COLO668 (cell line): ENCODE data around the gene FYN.
A peak's percentile ranks its signal among the peaks of the same experiment; 100 is the strongest.

ENCODE experiments used
- DNase-seq: peaks from one replicate; lab custom pipeline; 2025; ENCODE audit not compliant: unreplicated experiment; lab: John Stamatoyannopoulos, UW

FYN gene

DNA sequence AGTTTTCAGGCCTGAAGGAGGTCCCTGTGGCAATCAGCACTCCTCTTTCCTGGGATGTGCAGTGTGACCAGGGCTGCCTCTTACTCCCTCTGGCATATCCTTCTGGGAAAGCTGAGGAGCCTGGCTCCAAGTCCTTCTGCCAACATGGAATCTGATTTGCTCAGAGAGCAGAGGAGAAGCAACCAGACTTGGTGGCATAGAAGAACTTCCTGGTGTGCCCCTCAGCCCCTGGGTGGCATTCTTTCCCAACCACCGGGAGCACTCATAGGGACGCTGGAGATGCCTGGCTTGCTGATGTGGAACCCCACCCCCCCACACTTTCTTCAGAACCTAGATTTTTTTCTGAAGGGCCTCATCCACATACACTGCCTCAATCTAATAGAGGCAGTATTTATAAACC is 160.0 kb downstream of the FYN start:
- no peak for DNase-seq

DNA sequence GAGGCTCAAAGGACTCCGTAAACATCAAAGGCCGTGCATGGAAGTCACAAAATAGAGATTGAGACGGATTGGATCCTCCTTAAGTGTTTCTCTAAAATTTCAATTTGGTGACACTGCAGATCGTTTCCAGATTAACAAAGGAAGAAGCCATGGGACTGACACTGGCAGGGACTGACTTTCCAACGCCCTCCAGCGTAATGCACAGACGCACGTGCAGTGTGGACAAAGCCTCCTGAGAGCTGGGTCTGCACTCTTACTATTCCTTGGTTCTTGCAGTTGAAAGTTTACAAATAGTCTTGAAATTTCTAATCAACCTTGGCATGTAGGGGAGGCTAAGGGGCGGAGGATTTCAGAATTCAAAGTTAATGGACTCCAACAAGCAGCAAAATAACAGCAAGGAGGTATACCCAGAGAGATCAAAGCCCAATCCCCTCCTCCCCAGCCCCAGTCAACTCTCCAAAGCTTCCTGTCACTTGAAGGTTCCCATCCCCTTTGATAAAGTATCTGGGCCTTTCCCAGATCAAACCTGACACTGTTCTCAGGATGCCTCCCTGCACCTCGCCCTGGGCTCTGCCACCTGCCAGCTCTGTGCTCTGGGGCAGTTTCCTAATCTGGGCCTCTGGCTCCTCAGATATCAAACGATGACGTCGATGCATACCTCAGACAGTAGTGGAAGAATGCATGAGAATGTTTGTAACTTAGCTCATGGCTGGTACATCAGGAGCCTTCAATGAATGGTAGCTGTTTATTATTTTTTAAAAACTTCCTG is 161.1 kb downstream of the FYN start:
- DNase-seq = no peak

DNA sequence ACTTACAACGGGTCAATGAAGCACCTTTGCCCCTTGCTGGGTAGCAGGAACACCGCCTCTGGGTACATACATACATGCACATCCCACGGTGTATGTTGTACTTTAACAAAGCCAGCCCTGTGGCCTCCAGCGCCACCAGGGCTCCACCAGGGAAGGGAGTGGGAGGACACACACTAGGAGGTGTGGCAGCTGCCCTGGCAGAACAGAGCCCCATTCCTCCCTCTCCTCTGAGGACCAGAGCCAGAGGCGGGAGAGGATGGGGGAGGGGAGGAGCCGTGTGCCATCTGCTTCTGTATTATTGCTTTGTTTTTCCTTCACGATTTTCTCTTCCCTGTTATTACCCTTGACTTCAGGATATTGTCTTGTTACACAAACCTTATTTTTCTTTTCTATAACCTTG is 161.8 kb downstream of the FYN start:
- peak; percentile 38 for DNase-seq

DNA sequence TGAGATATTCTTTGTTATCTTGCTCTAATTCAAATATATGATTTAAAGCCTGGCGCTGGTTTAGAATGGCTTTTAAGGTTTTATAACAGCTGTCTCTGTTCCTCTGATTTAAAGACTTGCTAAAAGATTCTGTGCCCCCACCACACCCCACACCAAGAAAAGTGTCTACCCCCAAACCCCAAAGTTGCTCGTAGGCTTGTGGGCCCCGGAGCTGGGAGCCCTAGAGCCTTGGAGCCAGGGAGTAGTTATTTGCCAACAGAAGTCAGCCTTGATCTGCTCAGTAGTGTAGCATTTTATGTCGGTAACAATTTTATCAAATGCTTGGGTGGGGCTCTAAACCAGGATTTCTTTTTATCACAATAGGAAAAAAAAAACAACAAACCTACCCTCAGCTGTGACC is 162.3 kb downstream of the FYN start:
- no peak for DNase-seq

DNA sequence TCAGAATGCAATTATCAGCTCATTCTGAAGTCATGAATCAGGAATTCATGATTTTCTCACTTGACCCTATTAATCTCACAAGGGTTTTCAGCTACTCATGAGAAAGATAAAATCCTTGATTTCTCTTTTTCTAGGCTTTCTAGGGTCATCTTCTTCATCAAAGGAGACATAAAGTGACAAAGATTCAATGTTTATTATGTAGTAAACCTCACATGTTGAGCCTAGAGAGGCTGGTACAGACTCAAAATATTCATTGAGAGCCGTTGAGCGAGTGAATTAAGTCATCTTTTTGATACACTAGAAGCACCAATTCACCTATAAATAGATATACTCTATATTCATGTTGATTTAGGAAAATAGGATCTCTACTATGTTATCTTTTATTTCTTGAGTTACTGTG is 162.8 kb downstream of the FYN start:
- no peak for DNase-seq

DNA sequence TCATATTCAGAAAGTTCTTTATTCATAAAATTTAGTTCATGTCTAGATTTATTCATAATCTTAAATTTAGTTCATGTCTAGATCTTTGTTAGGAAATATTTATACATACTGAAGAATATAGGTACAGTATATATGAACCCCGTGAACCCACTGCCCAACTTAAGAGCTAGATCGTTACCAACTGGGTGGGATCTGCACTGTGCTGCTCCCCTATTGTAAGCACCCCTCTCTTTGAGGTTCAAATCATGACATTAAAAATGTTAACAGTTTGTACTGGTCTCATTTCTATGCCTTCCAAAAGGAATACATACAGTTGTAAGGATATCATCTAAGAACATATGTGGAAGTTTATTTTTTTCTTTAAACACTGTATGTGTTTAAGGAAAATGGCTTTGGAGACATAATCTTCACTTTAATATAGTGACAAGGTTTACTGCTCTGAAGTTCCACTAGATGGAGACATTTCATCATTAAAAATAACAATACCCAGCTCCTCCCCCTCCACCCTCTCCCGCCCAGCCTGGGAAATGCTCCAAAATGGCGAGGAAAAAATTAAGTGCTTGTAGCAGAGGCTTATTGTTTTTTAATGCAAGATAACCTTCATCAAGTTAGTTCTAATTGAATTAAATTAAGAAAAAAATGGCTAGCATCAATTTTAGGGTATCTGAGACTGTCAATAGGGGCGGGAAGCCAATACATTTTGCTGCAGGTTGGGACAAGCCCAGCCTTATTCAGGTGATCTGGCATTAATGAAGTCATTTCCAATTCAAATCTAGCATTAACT is 163.4 kb downstream of the FYN start:
- DNase-seq = peak; percentile 21

DNA sequence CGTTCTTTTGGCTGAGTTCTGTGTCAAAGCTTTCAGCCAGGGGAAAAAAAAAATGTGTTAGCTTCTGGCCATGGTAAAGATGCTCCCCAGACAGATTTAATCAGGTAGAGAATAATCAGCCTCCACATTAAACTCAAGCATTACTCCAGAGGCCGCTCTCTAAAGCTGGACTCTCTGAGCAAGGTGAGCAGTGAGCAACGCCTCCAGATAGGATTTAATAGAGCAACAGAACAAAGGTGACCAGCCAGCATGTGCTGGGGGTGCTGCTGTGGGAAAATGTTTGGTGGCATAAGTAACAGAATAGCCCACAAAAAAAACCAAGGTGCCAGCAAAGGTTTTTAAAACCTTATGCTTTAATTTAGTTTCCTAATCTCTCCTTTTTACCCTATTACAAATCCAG is 164.1 kb downstream of the FYN start:
- no peak for DNase-seq

DNA sequence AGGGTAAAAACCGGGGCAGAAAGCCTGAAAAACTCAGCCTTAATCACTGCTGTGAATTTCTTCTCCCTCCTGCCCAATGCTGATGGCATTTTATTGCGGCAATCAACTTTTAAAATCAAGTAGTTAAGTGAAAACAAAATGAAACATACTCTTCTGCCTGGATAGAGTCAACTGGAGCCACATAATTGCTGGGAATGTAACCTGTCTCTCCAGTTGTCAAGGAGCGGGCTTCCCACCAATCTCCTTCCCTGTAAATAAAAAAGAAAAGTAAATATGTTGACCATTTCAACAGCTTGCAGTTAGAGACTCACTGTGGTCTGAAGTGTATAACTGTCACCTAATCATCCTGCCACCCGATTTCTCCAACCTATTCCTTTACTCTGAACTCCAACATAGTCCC is 165.5 kb downstream of the FYN start:
- DNase-seq = no peak

DNA sequence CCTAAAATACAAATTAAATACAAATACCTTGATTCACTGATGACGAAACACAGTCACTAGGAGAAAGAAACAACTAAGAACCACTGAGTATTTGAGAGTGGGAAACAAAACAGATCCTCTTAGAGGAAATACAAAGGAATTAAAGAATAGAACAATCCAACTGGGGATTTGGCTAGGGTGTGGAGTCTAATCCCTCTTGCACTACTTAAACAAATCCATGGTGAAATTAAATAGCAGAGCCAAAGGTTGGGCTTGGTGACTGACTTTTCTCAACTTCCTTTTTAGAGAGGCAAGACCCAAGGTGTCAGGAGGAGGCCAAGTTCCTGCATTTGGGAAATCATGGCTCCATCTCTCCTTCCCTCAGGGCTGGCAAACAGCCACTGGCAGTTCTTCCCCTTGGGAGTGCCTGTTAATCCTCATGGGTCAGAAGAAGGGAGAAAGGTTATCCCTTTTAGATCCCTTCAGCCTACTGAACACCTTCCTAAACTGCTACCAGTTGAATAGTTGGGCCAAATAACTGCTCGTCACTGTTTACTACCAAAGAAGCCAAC is 166.3 kb downstream of the FYN start:
- no peak for DNase-seq

DNA sequence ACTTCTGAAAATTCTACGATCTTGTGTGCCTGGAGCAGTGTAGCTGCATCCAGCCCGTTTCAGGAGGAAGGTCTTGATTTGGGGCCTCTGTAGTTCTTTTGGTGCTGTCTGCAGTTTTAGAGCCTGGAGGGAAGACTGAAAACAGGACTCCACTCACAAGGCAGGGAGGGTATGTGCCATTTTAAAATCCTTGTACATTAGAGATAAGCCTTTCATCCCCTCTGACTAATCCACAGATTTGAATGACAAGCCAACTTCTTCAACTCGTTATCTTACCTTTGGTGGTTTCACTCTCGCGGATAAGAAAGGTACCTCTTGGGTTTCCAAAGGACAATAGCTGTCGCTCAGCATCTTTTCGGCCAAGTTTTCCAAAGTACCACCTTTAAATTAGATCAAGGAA is 169.5 kb downstream of the FYN start:
- DNase-seq = no peak

DNA sequence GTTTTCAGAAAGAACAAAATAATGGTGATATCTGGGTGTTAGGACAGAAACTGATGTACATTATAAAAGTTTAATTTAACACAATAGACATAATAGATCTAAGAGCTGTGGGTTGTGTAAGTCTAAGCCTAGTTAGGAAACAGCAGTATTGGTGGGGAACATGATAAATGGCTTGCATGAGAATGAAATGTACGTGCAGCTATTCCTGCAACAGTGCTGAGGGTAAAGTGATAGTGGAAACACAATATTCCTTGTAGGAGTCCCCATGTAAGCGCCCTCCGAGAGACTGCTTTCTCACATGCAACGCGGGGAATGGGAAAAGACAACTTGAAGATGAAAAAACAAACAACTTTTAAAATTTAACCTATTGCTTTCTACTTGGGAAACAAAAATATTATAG is 171.0 kb downstream of the FYN start:
- no peak for DNase-seq

DNA sequence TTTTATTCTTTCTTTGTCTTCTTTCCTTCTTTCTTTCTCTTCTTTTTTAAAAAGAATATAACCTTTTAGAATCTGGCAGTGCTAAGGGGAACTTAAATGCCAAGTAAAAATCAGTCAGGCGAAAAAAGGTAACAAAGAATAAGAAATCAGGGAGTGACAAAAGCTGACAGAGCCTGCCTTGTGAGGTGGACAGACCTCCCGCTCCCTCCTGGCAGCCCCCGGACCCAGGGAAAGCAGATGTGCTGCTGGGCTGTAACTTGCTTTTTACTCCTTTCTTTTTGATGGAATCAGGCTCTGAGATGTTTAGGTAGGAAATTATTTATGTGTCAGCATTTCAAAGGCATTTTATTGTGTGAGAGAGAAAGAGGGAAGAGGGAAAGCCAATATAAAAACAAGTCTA is 172.1 kb downstream of the FYN start:
- DNase-seq = no peak

DNA sequence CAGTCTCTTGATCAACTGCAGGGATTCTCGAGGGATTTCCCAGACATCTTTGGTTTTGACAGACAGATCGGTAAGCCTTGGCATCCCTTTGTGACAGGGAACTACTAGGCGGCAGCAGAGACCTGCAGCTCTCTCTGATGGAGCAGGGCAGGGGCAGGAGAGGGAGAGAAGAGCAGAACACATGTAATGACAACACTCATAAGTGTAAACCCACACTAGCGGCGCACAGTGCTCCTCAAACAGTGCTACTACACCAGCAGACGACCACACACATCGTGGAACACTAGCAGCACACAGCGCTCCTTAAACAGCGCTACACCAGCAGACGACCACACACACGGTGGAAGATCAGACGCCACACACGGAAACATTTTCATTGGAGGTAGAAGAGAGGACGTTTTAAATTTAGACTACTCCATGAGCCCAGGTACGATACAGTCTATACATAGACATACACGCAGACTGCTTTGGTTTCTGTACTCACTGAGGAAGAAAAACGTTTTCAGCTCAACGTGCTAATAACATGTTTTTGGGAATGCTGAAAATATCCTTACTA is 173.0 kb downstream of the FYN start:
- DNase-seq = no peak

DNA sequence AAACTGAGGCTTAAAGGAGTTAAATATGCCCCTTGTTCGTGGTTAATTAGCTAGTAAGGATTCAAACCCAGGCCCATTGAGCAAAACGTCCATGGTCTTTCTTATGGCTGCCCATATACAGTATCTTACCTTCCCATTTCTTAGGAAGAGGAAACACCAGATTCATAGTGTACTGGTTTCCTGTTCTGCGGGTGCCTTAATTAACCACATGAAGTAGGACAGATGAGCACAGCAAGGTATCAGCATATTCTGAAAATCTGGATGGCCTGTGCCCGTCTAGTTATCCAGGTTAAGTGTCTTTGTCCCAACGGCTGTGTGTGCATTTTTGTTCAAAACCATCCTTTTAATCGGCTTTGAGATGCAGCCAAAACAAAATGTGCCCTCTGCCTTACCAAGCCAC is 174.1 kb downstream of the FYN start:
- no peak for DNase-seq

DNA sequence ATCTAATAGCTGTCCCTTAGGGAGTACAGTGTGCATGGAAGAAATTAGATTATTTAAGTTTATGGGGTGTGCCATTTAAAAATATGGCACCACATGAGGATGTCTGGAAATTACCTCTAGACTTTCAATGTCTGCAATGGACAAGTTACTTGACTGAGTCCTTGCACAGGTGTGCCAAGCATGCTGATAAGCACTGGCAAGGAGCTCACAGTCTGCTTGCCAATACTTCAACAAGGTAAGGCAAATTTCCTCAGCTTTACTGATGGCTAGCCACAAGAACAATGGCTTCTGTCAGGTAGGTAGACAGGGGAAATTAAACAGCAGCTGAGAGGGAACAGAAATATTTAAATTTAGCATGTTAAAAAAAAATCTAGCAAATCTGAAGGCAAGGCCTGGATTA is 176.4 kb downstream of the FYN start:
- DNase-seq = no peak

DNA sequence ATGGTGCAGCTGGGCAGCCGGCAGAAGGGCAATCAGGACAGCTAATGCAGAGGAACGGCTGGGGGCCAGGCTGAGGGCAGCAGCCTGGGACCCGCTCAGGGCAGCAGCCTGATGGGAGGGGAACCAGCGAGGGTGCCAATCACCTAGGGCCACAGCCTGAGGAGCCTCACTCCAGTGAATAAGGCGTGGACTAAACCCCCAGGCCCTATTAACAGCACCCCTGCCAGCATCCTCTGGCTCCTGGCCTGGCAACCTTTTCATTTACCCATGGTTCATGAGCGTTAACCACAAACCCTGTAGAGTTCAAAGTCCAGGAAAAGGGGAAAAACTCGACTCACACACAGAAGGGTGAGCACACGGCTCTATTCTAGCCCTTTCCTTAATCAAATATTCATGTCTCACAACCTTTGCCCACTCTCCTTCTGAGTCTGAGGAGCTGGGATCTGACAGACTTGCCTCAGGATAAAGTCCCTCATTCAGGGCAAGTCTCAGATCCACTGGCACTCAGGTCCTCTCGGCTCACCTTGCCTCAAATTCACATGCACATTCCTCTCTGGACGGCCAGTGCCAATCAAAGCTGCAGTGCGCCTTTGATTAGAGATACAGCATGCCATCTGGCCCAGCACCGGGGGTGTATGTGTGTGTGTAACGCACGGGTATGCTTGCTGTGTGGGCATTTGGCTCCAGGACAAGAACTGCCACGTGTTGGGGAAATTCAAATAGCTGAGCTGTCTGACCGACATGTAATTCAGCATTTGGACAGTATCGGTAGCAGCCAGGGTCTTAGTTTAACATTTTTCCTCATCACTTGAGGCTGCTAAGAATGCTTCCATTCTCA is 180.7 kb downstream of the FYN start:
- DNase-seq = peak; percentile 35

DNA sequence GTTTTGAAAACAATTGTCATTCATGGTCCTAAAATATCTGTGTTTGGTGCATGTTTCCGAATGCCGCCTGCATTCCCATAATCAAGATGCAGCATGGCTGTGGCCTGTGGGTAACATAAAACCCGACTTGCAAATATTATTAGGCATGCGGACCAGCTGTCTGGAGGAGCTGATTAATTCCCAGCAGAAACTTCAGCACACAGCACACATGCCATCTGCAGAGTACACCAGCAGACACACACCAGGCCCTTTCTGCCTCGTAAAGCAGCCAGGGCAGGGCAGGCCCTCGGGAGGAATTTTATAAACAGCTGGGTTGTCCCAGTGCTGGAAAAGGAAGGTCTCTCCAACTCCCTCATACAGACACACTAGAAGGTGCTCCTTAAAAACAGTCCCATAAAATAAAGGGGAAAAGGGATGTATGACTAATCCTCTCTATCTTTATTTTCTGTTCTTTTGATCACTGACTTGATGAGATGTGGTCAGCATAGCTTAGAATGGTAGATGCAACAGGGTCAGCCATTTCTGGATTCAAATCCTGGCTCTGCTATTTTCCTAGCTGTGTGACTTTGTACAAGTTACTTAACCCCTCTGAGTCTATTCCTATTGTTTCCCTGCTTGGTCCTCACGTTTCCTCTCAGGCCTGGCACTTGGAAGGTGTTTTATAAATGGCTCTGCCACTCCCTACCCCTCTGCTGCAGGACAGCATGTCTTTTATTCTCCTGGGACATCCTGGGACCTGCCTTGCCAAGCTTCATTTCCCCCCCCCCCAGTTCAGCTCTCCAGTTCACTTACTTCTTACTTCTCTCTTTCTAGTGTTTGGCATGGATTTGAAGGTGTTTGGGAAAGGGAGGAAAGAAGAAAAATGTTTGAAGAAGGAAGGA is 181.7 kb downstream of the FYN start:
- no peak for DNase-seq

DNA sequence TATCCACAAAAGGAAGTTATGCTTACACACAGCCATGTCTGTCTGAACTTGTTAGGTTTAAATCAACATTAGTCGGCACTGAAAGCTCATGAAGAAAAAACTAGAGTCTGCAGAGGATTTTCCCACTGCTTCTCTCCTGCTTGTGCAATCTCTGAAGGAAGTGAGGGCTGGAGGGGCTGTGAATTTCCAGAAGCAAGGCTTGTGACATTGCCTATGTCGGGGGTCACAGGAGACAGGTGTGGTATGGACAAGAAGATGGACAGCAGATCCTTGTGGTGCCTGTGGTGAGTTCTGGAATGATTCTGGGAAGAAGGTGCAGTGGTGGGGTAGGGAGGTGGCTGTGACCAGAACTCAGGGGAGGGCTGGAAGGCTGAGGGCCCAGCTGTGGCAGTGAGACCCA is 183.3 kb downstream of the FYN start:
- DNase-seq = no peak

DNA sequence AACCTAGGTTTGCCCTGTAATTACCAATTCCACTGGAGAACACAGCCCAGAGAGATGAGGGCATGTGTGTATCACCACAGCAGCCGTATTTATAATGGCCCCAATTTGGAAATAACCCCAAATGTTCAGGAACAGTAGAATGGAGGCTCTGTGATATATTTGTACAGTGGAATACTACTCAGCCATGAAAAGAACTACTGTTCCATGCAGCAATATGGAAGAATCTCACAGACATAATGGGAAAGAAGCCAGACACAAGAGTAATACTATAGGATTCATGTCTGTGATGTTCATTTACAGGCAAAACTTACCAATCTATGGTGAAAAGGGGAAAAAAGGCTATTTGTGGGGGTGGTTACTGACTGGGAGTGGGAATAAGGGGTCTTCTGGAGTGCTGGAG is 183.8 kb downstream of the FYN start:
- no peak for DNase-seq

DNA sequence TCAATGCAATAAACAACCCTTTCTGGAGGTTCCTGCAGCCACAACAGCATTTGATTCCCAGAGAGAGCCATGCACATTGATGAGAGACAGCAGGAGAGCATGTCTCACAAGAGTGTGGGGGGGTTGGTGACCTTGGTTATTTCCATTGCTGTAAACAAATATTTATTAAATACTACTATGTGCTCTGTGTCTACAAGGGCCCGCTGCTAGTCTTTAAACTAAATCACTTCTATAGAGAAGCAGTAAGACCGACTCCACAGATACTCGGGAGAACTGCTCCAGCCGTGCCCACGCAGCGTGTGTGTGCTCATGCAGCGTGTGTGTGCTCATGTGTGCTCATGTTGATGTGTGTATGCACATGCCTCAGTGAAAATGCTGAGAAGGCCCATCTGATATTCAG is 184.9 kb downstream of the FYN start:
- no peak for DNase-seq
